Uterus (tissue), 4 donors: ENCODE data around the gene POLR2C. TPM values are rescaled to one million over a fixed set of nuclear protein-coding genes. Genes with fewer than 3 reads are reported as not detected.
"Not testable (repeated sequence)": the region's sequence is repeated elsewhere in the genome, so short reads cannot be mapped to it uniquely, and the experiment has no call there.

Experiments used
- DNase-seq, 2 donors: peaks; one replicate each; pipeline ENCODE4 v3.0.0-alpha.2; 2019 to 2020
- H3K27ac ChIP-seq, 2 donors: fragments of 200-600 bp; sonication (generic); 1 replicate in 1 of 2; 2 replicates in 1 of 2; pipeline ENCODE4 v1.5.1; 2016 to 2018
- H3K27me3 ChIP-seq, 2 donors: fragments of 200-600 bp; sonication (generic); one replicate each; pipeline ENCODE4 v1.5.1; 2018 to 2019; ENCODE audit warnings: control low read depth in 1 of 2
- H3K36me3 ChIP-seq, 2 donors: fragments of 200-600 bp; sonication (generic); one replicate each; pipeline ENCODE4 v1.5.1; 2019; ENCODE audit warnings: control low read depth in 1 of 2
- H3K4me1 ChIP-seq, 2 donors: fragments of 200-600 bp; sonication (generic); one replicate each; pipeline ENCODE4 v1.5.1; 2018 to 2019; ENCODE audit warnings: control low read depth in 1 of 2
- H3K4me3 ChIP-seq, 2 donors: fragments of 200-600 bp; sonication (generic); 1 replicate in 1 of 2; 2 replicates in 1 of 2; pipeline ENCODE4 v1.5.1; 2018 to 2019; ENCODE audit warnings: mild to moderate bottlenecking in 1 of 2
- H3K9me3 ChIP-seq, 2 donors: fragments of 200-600 bp; sonication (generic); one replicate each; pipeline ENCODE4 v1.5.1; 2019; ENCODE audit warnings: control low read depth in 1 of 2
- CTCF ChIP-seq, 4 experiments: fragments of 200-600 bp in 2 of 4; fragments of 450-650 bp in 2 of 4; sonication (generic) in 2 of 4; IDR thresholded peaks; one replicate each; pipeline ENCODE4 v1.5.1; 2016 to 2019; ENCODE audit warnings: antibody characterized with exemption in 4 of 4, mild to moderate bottlenecking in 2 of 4, moderate library complexity in 1 of 4
- POLR2A ChIP-seq, 2 donors: fragments of 450-650 bp; IDR thresholded peaks; one replicate each; pipeline ENCODE4 v1.6.1; 2016; ENCODE audit warnings: antibody characterized with exemption in 2 of 2, mild to moderate bottlenecking in 1 of 2, moderate library complexity in 1 of 2
- intact Hi-C: fragments of 100-400 bp; cut with DNase I; formaldehyde crosslinking; loops from one replicate; pipeline ENCODE4 v1.15.1; 2023; ENCODE audit warnings: low total_unique reads
- total RNA-seq, 4 donors: library from RNA; depleted of rRNA in 3 of 4; stranded (reverse); fragments of >200 nt in 3 of 4; gene quantifications; one replicate each; pipeline versions ENCODE4 v1.1.0 to v1.2.4, GENCODE V29; 2014 to 2023
- donor health status: DM: yes; HTN: yes; CAD: no.

The POLR2C gene
- total RNA-seq, 4 donors from 2014 or later, result 64.3 to 460 (median 104) TPM

- no peaks in the 10 kb centered on the region for H3K4me1 ChIP-seq
- intact Hi-C loops, result no loop called here
Measured at GRCh38 chr16:57493767-57494166, 31.3 kb downstream of the POLR2C start.

DNA sequence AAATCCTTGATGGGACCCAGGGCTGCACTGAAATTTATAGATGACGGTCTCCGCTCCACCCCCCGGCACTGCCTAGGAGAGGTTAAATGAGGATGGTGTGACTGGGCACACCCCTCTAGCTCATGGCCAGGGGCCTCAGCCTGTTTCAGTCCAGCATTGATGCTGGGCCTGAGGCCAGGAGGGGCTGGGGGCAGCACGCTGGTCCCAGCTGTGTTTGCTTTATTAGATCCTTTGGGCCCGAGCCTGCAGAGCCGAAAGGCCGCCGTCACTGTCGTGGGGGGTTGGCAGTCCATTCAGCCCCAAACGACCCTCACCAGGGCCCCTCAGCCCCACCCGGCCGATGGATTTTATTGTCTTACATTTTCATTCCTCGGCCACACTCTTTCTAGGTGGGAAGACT lies 34.6 kb downstream of the POLR2C start:
- H3K9me3 ChIP-seq, result no peaks in the 10 kb centered on the region
- TF ChIP-seq CTCF (IDR thresholded peaks at IDR 0.05) (no peak), POLR2A (IDR thresholded peaks at IDR 0.05) (no peak)
- no peak for DNase-seq
- intact Hi-C loops, result no loop called here
- H3K27me3 ChIP-seq, result no peaks in the 10 kb centered on the region
- H3K4me1 ChIP-seq, result no peaks in the 10 kb centered on the region
- no peak overlapping the region for H3K4me3 ChIP-seq
- no peaks in the 10 kb centered on the region for H3K36me3 ChIP-seq
- H3K27ac ChIP-seq, result no peak overlapping the region

More at GRCh38 chr16:57493767-57494166, 31.3 kb downstream of the POLR2C start:
- Histone ChIP-seq H3K27ac (no peak overlapping the region), H3K27me3 (no peaks in the 10 kb centered on the region), H3K9me3 (no peaks in the 10 kb centered on the region), H3K4me3 (no peak overlapping the region), H3K36me3 (no peaks in the 10 kb centered on the region)
- TF ChIP-seq POLR2A (IDR thresholded peaks at IDR 0.05) (no peak), CTCF (IDR thresholded peaks at IDR 0.05) (no peak)
- DNase-seq, result no peak

DNA sequence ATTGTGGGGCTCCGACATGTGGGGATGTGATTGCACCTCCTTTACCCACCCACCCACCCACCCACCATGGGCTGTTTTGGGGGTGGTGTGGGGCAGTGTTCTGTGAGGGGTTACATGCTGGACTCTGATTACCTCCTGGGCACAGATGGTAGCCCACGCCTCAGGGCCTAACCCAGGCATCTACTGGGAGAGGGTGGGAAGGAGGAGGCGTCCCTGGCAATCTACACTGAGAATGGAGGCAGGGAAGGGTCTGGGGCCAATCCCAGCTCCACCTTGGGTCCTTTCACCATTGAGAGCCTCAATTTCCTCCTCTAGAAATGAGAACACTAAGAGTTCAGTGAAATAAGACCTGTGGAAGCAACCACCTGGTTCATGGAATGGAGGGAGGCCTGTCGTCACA lies 35.6 kb downstream of the POLR2C start:
- TF ChIP-seq CTCF (IDR thresholded peaks at IDR 0.05) (no peak), POLR2A (IDR thresholded peaks at IDR 0.05) (no peak)
- DNase-seq, result no peak
- intact Hi-C loops, result no loop called here
- H3K27ac ChIP-seq, result no peak overlapping the region
- H3K27me3 ChIP-seq, result no peaks in the 10 kb centered on the region
- H3K4me3 ChIP-seq, result no peak overlapping the region
- no peaks in the 10 kb centered on the region for H3K4me1 ChIP-seq
- H3K36me3 ChIP-seq, result no peaks in the 10 kb centered on the region
- H3K9me3 ChIP-seq, result no peaks in the 10 kb centered on the region

DNA sequence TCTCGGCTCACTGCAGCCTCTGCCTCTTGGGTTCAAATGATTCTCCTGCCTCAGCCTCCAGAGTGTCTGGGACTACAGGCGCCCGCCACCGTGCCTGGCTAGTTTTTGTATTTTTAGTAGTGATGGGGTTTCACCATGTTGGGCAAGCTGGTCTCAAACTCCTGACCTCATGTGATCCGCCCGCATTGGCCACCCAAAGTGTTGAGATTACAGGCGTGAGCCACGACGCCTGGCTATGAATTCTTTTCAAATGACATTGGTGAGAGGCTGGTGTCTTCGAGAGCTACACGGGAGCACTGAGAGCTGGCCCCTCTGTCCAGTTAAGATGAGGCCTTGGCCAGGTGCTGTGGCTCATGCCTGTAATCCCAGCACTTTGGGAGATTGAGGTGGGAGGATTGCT lies 37.5 kb downstream of the POLR2C start:
- H3K4me3 ChIP-seq, DNase-seq, H3K36me3 ChIP-seq, H3K4me1 ChIP-seq, H3K27me3 ChIP-seq, H3K27ac ChIP-seq, H3K9me3 ChIP-seq, intact Hi-C loops: not testable (repeated sequence)

- intact Hi-C loops, result no loop called here
- no peak for TF ChIP-seq CTCF (IDR thresholded peaks at IDR 0.05)
- TF ChIP-seq POLR2A (IDR thresholded peaks at IDR 0.05), result no peak
- H3K36me3 ChIP-seq, result no peaks in the 10 kb centered on the region
- no peaks in the 10 kb centered on the region for H3K4me1 ChIP-seq
- DNase-seq, result no peak
- H3K27ac ChIP-seq, result no peak overlapping the region
- H3K4me3 ChIP-seq, result no peak overlapping the region
- H3K27me3 ChIP-seq, result no peaks in the 10 kb centered on the region
- H3K9me3 ChIP-seq, result no peaks in the 10 kb centered on the region
Measured at GRCh38 chr16:57500578-57501111, 38.2 kb downstream of the POLR2C start.

DNA sequence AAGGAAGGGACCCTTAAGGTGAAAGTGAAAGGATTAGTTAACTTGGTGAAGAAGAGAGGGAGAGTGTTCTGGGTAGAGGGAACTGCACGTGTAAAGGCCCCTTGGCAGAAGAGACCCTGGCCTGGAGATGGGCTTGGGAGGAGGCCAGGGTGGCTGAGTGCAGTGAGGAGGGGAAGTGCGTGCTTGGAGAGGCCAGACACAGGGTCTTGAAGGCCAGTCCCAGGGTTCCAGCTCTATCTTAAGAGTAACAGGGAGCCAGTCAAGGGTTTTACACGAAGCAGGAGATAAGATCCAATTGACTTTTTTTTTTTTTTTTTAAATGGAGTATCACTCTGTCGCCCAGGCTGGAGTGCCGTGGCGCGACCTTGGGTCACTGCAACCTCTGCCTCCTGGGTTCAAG lies 39.0 kb downstream of the POLR2C start:
- intact Hi-C loops, result no loop called here
- no peaks in the 10 kb centered on the region for H3K4me1 ChIP-seq
- DNase-seq, result no peak
- H3K27me3 ChIP-seq, result no peaks in the 10 kb centered on the region
- no peaks in the 10 kb centered on the region for H3K36me3 ChIP-seq
- H3K9me3 ChIP-seq, result no peaks in the 10 kb centered on the region
- TF ChIP-seq POLR2A (IDR thresholded peaks at IDR 0.05) (no peak), CTCF (IDR thresholded peaks at IDR 0.05) (no peak)
- no peak overlapping the region for H3K27ac ChIP-seq
- H3K4me3 ChIP-seq, result no peak overlapping the region
